ENCODE data around the gene ABCE1.

The ABCE1 gene

DNA sequence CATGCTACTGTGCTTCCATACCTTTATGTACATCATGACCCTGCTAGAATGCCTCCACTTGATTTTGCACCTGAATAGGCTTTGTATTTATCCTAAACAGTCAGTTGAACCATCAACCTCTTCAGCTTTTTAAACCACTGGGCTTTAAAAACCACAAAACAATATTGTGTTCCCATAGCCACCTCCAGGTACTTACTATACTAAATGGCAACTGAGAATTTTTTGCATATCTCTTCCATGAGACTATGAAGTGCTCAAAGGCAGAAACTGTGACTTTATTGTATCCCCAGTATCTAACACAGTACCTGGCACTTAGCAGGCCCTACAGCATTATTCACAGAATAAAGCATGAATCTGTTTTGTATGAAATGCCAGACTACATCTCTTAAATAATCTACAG lies 39.9 kb upstream of the ABCE1 start:
- TF ChIP-seq, protein P1, sequence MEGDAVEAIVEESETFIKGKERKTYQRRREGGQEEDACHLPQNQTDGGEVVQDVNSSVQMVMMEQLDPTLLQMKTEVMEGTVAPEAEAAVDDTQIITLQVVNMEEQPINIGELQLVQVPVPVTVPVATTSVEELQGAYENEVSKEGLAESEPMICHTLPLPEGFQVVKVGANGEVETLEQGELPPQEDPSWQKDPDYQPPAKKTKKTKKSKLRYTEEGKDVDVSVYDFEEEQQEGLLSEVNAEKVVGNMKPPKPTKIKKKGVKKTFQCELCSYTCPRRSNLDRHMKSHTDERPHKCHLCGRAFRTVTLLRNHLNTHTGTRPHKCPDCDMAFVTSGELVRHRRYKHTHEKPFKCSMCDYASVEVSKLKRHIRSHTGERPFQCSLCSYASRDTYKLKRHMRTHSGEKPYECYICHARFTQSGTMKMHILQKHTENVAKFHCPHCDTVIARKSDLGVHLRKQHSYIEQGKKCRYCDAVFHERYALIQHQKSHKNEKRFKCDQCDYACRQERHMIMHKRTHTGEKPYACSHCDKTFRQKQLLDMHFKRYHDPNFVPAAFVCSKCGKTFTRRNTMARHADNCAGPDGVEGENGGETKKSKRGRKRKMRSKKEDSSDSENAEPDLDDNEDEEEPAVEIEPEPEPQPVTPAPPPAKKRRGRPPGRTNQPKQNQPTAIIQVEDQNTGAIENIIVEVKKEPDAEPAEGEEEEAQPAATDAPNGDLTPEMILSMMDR (IDR thresholded peaks at IDR 0.05; ENCODE audit: low read depth, low read length, missing control alignments), result no peak
- no peak overlapping the region for H3K4me3 ChIP-seq (ENCODE audit: low read depth, low read length)
- no peaks in the 10 kb centered on the region for H3K36me3 ChIP-seq (replicated peaks)
- no peak overlapping the region for H3K27ac ChIP-seq
- in situ Hi-C loops (cut with HindIII; ENCODE audit: low pct_ligation_motif_present, low sequenced_read_pairs), result no loop called here
- DNase-seq, result no peak
- no peaks in the 10 kb centered on the region for H3K27me3 ChIP-seq (replicated peaks)

DNA sequence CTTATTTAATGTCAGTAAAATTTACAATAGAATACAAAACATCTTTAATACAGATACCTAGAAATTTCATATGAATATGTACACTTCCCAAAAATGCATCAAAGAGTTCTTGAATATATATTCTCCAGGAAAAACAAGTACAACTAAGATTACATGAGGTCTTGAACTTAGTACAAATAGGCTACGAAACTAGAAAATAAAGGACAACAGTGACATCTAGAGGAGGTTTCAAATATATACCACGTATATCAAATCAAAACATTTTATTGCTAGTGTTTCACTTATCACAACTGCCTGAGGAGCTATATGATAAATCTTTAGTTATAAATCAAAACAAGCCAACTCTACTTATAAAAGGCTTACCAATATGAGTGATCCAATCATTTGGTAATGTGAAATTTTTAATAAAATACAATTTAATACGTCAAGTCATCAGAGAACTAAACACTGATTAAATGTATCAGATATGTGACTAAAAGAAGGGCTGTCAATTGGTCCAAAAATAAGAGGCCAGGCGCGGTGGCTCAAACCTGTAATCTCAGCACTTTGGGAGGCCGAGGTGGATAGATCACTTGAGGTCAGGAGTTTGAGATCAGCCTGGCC lies 36.7 kb upstream of the ABCE1 start:
- Histone ChIP-seq H3K36me3 (replicated peaks) (no peaks in the 10 kb centered on the region), H3K27me3 (replicated peaks) (no peaks in the 10 kb centered on the region), H3K27ac (no peak overlapping the region), H3K4me3 (ENCODE audit: low read depth, low read length) (no peak overlapping the region)
- in situ Hi-C loops (cut with HindIII; ENCODE audit: low pct_ligation_motif_present, low sequenced_read_pairs), result no loop called here
- DNase-seq, result no peak
- TF ChIP-seq, protein P1 (IDR thresholded peaks at IDR 0.05; ENCODE audit: low read depth, low read length, missing control alignments), result no peak

DNA sequence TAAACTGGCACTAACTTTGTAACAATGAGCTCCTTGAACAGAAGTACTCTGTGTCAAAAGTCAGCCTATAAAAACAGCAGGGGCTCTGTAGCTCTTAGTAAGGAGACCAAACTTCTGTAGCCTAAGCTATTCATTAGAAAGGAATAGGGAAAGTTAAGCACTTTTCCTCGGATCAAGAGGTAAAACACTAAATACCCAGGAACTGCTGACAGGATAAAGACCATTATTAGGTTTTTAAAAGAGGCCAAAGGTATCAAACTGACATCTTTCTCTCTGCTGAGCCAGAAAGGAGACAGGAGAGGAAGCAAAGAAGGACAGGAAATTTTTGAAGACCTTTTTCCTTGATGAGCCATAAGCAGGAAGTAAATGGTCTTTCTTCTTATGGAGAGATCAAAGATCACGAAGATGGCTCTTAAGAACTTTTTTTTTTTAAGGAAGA lies 32.0 kb upstream of the ABCE1 start:
- H3K27ac ChIP-seq, result no peak overlapping the region
- no peaks in the 10 kb centered on the region for H3K36me3 ChIP-seq (replicated peaks)
- no peak overlapping the region for H3K4me3 ChIP-seq (ENCODE audit: low read depth, low read length)
- TF ChIP-seq, protein P1 (IDR thresholded peaks at IDR 0.05; ENCODE audit: low read depth, low read length, missing control alignments), result no peak
- no peak for DNase-seq
- in situ Hi-C loops (cut with HindIII; ENCODE audit: low pct_ligation_motif_present, low sequenced_read_pairs), result no loop called here
- no peaks in the 10 kb centered on the region for H3K27me3 ChIP-seq (replicated peaks)

DNA sequence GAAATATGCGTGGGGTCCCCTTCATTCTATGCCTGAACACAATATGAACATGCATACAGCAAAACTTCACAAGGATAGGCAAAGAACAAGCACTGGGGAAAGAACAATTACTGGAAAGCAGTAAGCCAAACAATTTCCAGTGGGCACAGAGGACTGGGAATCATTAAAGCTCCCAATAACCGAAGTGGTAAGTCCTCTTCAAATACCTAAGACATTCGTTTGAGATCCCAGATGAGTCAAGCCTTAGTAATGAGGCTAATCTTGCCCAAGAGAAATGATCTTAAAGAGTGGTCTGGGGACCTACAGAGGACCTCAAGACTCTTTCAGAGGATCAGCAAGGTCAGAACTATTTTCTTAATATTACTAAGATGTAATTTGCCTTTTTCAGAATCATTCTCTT lies 28.8 kb upstream of the ABCE1 start:
- Histone ChIP-seq H3K36me3 (replicated peaks) (no peaks in the 10 kb centered on the region), H3K4me3 (ENCODE audit: low read depth, low read length) (no peak overlapping the region), H3K27ac (no peak overlapping the region), H3K27me3 (replicated peaks) (no peaks in the 10 kb centered on the region)
- DNase-seq, result peak; percentile 38
- TF ChIP-seq, protein P1 (IDR thresholded peaks at IDR 0.05; ENCODE audit: low read depth, low read length, missing control alignments), result no peak
- in situ Hi-C loops (cut with HindIII; ENCODE audit: low pct_ligation_motif_present, low sequenced_read_pairs), result no loop called here

DNA sequence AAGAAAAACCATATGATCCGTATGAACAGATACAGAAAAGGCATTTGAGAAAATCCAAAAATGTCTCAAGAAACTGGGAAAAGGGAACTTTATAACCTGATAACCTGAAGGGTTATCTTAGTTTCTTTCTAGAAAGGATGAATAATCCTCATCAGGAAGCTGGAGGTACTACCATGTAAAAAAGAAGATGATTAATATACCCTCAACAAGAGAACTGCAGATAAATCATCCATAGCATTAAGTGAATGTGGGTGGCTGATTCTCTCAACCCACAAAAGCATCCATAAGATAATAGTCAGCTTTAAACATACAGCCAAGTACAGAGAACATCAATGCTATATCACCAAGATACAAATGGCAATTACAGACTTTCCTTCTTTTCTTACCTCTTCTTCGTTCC lies 26.6 kb upstream of the ABCE1 start:
- no peak overlapping the region for H3K27ac ChIP-seq
- TF ChIP-seq, protein P1 (IDR thresholded peaks at IDR 0.05; ENCODE audit: low read depth, low read length, missing control alignments), result no peak
- in situ Hi-C loops (cut with HindIII; ENCODE audit: low pct_ligation_motif_present, low sequenced_read_pairs), result no loop called here
- no peak for DNase-seq
- H3K4me3 ChIP-seq (ENCODE audit: low read depth, low read length), result no peak overlapping the region
- no peaks in the 10 kb centered on the region for H3K36me3 ChIP-seq (replicated peaks)
- no peaks in the 10 kb centered on the region for H3K27me3 ChIP-seq (replicated peaks)
